Activated T-helper 1 cell treated with anti-CD3 and anti-CD28 coated beads, Interleukin-2, amount 50 U/mL, for 16 hours (primary cell): Measurements from ENCODE around the gene FOXP3.

Experiments
- DNase-seq, 2 donors: peaks; one replicate each; pipeline ENCODE4 v3.0.0-alpha.2; 2020; ENCODE audit warnings: low read depth in 1 of 2, low spot score in 1 of 2

The FOXP3 gene

DNA sequence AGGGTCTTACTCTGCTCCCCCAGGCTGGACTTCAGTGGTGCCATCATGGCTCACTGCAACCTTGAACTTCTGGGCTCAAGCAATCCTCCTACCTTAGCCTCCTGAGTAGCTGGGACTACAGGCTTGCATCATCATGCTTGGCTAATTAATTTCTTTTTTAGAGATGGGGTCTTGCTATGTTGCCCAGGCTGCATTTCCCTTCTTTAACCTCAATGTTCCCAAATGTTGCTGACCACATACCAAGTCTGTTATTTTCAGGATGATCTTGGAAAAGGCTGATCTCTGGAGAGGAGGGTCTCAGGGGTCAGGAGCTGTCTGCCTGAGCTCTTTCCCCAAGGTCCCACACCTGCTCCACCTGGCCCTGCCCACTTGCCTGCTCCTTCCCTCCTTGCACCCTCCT, 44.4 kb downstream of the FOXP3 start:
- DNase-seq: no peak

DNA sequence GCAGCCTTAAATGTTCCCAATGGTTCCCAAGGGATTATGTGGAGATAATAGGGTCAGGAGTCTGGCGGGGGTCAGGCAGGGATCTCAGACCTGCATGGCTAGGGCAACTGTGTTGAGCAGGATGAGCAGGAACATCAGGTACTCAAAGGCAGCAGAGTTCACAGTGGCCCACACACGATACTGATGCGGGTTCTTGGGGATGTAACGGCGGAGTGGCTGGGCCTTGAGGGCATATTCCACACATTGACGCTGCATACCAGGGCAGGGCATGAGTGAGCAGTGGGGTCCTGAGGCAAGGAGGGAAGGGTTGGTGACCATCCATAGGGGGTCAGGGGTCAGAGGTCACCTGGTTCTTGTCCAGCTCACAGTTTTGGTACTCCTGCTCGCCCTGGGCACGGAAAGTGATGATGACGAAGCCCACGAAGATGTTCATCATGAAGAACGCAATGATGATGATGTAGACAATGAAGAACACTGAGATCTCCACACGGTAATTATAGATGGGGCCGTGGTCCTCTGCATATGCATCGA, 49.4 kb downstream of the FOXP3 start:
- DNase-seq: no peak

GRCh38 chrX:49214416-49214815, 50.1 kb downstream of the FOXP3 start:
- no peak for DNase-seq

- DNase-seq: no peak
Measured at GRCh38 chrX:49212861-49213260, 51.6 kb downstream of the FOXP3 start.

DNA sequence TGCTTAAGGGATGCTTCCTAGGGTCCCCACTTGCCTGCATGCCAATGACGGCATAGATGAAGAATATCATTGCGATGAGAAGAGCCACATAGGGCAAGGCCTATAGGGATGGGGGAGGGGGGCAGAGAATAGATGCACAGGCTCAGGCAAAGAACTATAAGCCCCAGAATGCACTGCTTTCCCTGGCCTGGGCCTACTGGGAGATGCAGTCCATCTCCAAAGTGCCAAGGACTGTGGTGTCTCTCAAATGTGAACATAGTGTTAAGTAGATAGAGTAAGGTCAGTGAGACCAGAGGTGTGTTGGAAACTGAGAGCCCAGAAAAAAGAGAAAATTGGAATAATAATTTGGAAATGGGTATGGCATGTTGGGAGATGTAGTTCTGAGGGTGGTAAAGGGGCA, 52.3 kb downstream of the FOXP3 start:
- no peak for DNase-seq

DNA sequence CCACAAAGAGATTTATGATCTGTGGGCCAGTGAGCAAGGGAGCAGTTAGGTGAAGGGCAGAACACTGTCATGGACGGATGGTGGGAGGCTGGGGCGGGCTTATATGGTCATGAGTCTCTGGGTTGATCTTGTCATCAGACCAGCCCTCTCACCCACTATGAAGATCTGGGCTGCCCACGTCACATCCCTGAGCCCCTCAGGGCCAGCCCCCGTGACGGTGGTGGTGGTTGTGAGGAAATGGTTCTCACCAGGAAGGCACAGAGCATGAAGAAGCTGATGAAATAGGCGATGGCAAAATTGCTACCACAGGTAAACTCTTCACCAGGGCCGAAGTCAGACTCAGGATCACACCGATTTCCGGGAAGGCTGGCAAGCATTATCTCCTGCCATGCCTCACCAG, 53.4 kb downstream of the FOXP3 start:
- no peak for DNase-seq

GRCh38 chrX:49210406-49210805, 54.1 kb downstream of the FOXP3 start:
- DNase-seq: no peak

GRCh38 chrX:49209434-49210251, 54.9 kb downstream of the FOXP3 start:
- no peak for DNase-seq

GRCh38 chrX:49208399-49208798, 56.1 kb downstream of the FOXP3 start:
- no peak for DNase-seq

DNA sequence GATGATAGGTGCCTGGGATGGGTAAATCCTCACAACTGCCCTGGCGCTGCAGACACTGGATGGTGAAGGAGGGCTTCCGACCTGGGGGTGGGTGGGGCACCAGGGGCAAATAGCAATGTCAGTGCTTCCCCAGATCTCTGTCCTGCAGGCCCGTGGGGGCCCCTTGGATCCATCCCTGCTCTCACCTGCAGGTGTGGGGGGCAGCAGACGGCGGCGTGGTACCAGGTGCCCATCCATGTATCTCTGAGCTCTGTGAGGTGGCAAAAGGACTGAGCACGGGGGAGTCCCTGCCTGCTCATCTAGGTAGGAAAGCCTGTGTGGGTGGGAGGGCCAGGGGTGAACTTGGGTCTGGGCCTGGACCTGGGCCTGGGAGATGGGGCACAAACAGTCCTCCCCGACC, 58.0 kb downstream of the FOXP3 start:
- no peak for DNase-seq

- DNase-seq: no peak
Measured at GRCh38 chrX:49205443-49205842, 59.1 kb downstream of the FOXP3 start.

DNA sequence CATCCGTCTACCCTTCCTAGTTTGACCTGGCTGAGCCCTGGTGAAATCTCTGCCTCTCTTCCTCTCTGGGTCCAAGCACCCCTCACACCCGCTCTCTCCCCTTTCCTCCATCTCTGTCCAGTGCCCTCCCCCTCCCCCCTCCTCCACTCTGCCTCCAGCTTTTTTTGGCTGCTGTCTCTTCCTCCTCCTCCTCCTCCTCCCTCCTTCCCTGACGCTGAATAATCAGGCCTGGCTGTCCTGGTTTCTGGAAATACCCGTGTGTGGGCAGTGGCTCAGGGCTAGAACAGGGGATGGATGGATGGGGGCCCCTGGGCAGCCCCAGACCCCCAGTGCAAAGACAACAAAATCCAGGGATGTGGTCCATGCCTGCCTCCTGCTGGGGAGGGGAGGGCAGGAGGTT, 59.8 kb downstream of the FOXP3 start:
- DNase-seq: no peak

- no peak for DNase-seq
Measured at GRCh38 chrX:49204017-49204416, 60.5 kb downstream of the FOXP3 start.

- no peak for DNase-seq
Measured at GRCh38 chrX:49203536-49203935, 61.0 kb downstream of the FOXP3 start.

GRCh38 chrX:49202022-49202421, 62.5 kb downstream of the FOXP3 start:
- DNase-seq: no peak
